Neural cell (in vitro differentiated cells): Measurements from ENCODE around the gene CPA5. TPM values are rescaled to one million over a fixed set of nuclear protein-coding genes. Genes with fewer than 3 reads are reported as not detected.

ENCODE experiments used
- H2AFZ ChIP-seq: fragments of 200-600, 300-800 bp; sonication (generic), shearing (Covaris generic); 2 replicates; pipeline ENCODE4 v1.6.0; 2014; ENCODE audit warnings: low read depth, mild to moderate bottlenecking, antibody characterized with exemption, low read length, moderate library complexity
- H3F3A ChIP-seq: fragments of 200-600 bp; shearing (Covaris generic); 2 replicates; pipeline ENCODE4 v1.6.1; 2016; ENCODE audit warnings: mild to moderate bottlenecking, moderate library complexity, mixed read lengths, antibody characterized with exemption, low read length; ENCODE audit not compliant: insufficient read depth, poor library complexity, severe bottlenecking
- H3K27ac ChIP-seq: fragments of 200-600, 300-800 bp; sonication (generic), shearing (Covaris generic); 2 replicates; pipeline ENCODE4 v1.5.1; 2014; ENCODE audit warnings: mild to moderate bottlenecking, low read length, moderate library complexity
- H3K27me3 ChIP-seq: fragments of 300-800, 200-600 bp; sonication (generic), shearing (Covaris generic); 2 replicates; pipeline ENCODE4 v1.6.0; 2014; ENCODE audit warnings: mild to moderate bottlenecking, low read depth, low read length, moderate library complexity; ENCODE audit not compliant: insufficient read depth
- H3K36me3 ChIP-seq: fragments of 300-800, 200-600 bp; sonication (generic), shearing (Covaris generic); 2 replicates; pipeline ENCODE4 v1.5.1; 2014; ENCODE audit warnings: mild to moderate bottlenecking, antibody characterized with exemption, low read length, moderate library complexity; ENCODE audit not compliant: insufficient read depth
- H3K4me2 ChIP-seq: fragments of 300-800, 200-600 bp; sonication (generic), shearing (Covaris generic); 2 replicates; pipeline ENCODE4 v1.6.0; 2014; ENCODE audit warnings: mild to moderate bottlenecking, low read length
- H3K4me3 ChIP-seq: fragments of 300-800, 200-600 bp; sonication (generic), shearing (Covaris generic); 2 replicates; pipeline ENCODE4 v1.5.1; 2014; ENCODE audit warnings: mild to moderate bottlenecking, low read length, moderate library complexity
- H3K79me2 ChIP-seq: fragments of 200-600 bp; shearing (Covaris generic); replicated peaks from 2 replicates; pipeline ENCODE4 v1.6.0; 2014; ENCODE audit warnings: mild to moderate bottlenecking, low read length, moderate library complexity; ENCODE audit not compliant: insufficient read depth
- H3K9ac ChIP-seq: fragments of 300-800, 200-600 bp; sonication (generic), shearing (Covaris generic); 2 replicates; pipeline ENCODE4 v1.6.1; 2016; ENCODE audit warnings: mild to moderate bottlenecking, low read length, mixed read lengths
- H3K9me2 ChIP-seq: fragments of 200-600 bp; shearing (Covaris generic); 2 replicates; pipeline ENCODE4 v1.6.1; 2016; ENCODE audit warnings: mild to moderate bottlenecking, low read length, mixed read lengths; ENCODE audit not compliant: insufficient read depth
- H3K9me3 ChIP-seq: fragments of 200-600, 300-800 bp; sonication (generic), shearing (Covaris generic); 2 replicates; pipeline ENCODE4 v1.6.1; 2016; ENCODE audit warnings: mild to moderate bottlenecking, mixed run types, low read length, moderate library complexity, mixed read lengths
- H4K20me1 ChIP-seq: fragments of 200-600 bp; shearing (Covaris generic); 2 replicates; pipeline ENCODE4 v1.6.1; 2016; ENCODE audit warnings: mild to moderate bottlenecking, mixed run types; ENCODE audit not compliant: insufficient read depth
- CTCF ChIP-seq: fragments of 450-650 bp; IDR thresholded peaks from 2 replicates; pipeline ENCODE4 v1.5.1; 2014; ENCODE audit warnings: antibody characterized with exemption, mild to moderate bottlenecking, moderate library complexity; ENCODE audit not compliant: poor library complexity, severe bottlenecking
- EP300 ChIP-seq: fragments of 450-650 bp; conservative IDR thresholded peaks from 2 replicates; pipeline ENCODE4 v1.6.1; 2014; ENCODE audit warnings: antibody characterized with exemption, mild to moderate bottlenecking, moderate library complexity; ENCODE audit not compliant: poor library complexity, severe bottlenecking
- EZH2 ChIP-seq: fragments of 200-600, 300-800 bp; shearing (Covaris generic), sonication (generic); IDR thresholded peaks from 2 replicates; pipeline ENCODE4 v1.6.1; 2014; ENCODE audit warnings: antibody characterized with exemption, low read length, borderline replicate concordance, mild to moderate bottlenecking; ENCODE audit not compliant: insufficient read depth, poor library complexity, severe bottlenecking
- POLR2AphosphoS5 ChIP-seq: IDR thresholded peaks from 2 replicates; pipeline ENCODE4 v1.6.1; 2012
- RAD21 ChIP-seq: fragments of 450-650 bp; conservative IDR thresholded peaks from 2 replicates; pipeline ENCODE4 v1.6.1; 2014; ENCODE audit warnings: antibody characterized with exemption, mild to moderate bottlenecking, moderate library complexity
- REST ChIP-seq: IDR thresholded peaks from 2 replicates; pipeline ENCODE4 v1.6.1; 2012; ENCODE audit warnings: borderline replicate concordance
- TAF1 ChIP-seq: IDR thresholded peaks from 2 replicates; pipeline ENCODE4 v1.6.1; 2012; ENCODE audit warnings: low read depth
- polyA plus RNA-seq: library from polyadenylated mRNA; depleted of rRNA; stranded (reverse); fragments of >200 nt; gene quantifications from 2 replicates; pipeline ENCODE4 v1.2.3, GENCODE V29; 2014

The CPA5 gene
- polyA plus RNA-seq, 1 donor from 2014 or later: not detected

- peak overlapping the region; percentile 68 for H3K27ac ChIP-seq
- H3K9ac ChIP-seq: no peak overlapping the region
- no peaks in the 10 kb centered on the region for H3K9me2 ChIP-seq
- no peaks in the 10 kb centered on the region for H3K79me2 ChIP-seq
- peaks cover 7% of the 10 kb centered on the region for H3F3A ChIP-seq
- no peak overlapping the region for H3K4me2 ChIP-seq
- no peak overlapping the region for H3K4me3 ChIP-seq
- H3K36me3 ChIP-seq: no peaks in the 10 kb centered on the region
- no peak overlapping the region for H2AFZ ChIP-seq
- TF ChIP-seq POLR2AphosphoS5: no peak
- TF ChIP-seq EP300: peak; percentile 23
- TF ChIP-seq RAD21: no peak
- H3K9me3 ChIP-seq: no peaks in the 10 kb centered on the region
- H4K20me1 ChIP-seq: no peaks in the 10 kb centered on the region
- H3K27me3 ChIP-seq: no peaks in the 10 kb centered on the region
These were observed 64.6 kb downstream of the CPA5 start for GRCh38 chr7:130409067-130409711.

- H3K9ac ChIP-seq: no peak overlapping the region
- no peaks in the 10 kb centered on the region for H4K20me1 ChIP-seq
- H3K9me2 ChIP-seq: no peaks in the 10 kb centered on the region
- H3K4me3 ChIP-seq: no peak overlapping the region
- peaks cover 7% of the 10 kb centered on the region for H3F3A ChIP-seq
- H3K4me2 ChIP-seq: no peak overlapping the region
- H3K79me2 ChIP-seq: no peaks in the 10 kb centered on the region
- TF ChIP-seq TAF1: no peak
- no peaks in the 10 kb centered on the region for H3K9me3 ChIP-seq
- H3K36me3 ChIP-seq: no peaks in the 10 kb centered on the region
- no peaks in the 10 kb centered on the region for H3K27me3 ChIP-seq
- H3K27ac ChIP-seq: peak overlapping the region; percentile 68
- no peak overlapping the region for H2AFZ ChIP-seq
These were observed 65.1 kb downstream of the CPA5 start for GRCh38 chr7:130409712-130410072.

GRCh38 chr7:130410868-130411541 is 66.4 kb downstream of the CPA5 start:
- Histone ChIP-seq H2AFZ (no peak overlapping the region), H4K20me1 (no peaks in the 10 kb centered on the region), H3K4me3 (no peak overlapping the region), H3K27me3 (no peaks in the 10 kb centered on the region), H3F3A (peaks cover 7% of the 10 kb centered on the region), H3K9me2 (no peaks in the 10 kb centered on the region), H3K9ac (no peak overlapping the region), H3K36me3 (no peaks in the 10 kb centered on the region), H3K9me3 (no peaks in the 10 kb centered on the region), H3K27ac (peak overlapping the region; percentile 22), H3K4me2 (no peak overlapping the region), H3K79me2 (no peaks in the 10 kb centered on the region)
- TF ChIP-seq EP300 (no peak), REST (no peak), RAD21 (no peak), TAF1 (no peak), EZH2 (no peak), CTCF (no peak)
